HG03095 (cell line): ENCODE data around the gene CYP3A4.
"Not testable (repeated sequence)": the region's sequence is repeated elsewhere in the genome, so short reads cannot be mapped to it uniquely, and the experiment has no call there.

Experiments used
- ATAC-seq: cut with Tn5 transposase; IDR thresholded peaks from one replicate; pipeline ENCODE4 v1.9.1; 2021; ENCODE audit warnings: moderate library complexity; ENCODE audit not compliant: unreplicated experiment

The CYP3A4 gene

GRCh38 chr7:99762680-99763327 lies 21.2 kb downstream of the CYP3A4 start:
- no peak for ATAC-seq

DNA sequence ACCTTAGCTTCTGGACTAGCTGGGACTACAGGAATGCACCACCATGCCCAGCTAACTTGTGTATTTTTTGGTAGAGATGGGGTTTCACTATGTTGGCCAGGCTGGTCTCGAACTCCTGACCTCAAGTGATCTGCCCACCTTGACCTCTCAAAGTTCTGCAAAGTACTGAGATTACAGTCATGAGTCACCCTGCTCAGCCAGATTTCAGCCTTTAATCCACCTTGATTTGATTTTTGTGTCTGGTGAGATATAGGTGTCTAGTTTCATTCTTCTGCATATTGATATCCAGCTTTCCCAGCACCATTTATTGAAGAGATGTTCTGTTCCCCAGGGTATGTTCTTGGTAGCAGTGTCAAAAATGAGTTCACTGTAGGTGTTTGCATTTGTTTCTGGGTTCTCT lies 28.9 kb downstream of the CYP3A4 start:
- no peak for ATAC-seq

DNA sequence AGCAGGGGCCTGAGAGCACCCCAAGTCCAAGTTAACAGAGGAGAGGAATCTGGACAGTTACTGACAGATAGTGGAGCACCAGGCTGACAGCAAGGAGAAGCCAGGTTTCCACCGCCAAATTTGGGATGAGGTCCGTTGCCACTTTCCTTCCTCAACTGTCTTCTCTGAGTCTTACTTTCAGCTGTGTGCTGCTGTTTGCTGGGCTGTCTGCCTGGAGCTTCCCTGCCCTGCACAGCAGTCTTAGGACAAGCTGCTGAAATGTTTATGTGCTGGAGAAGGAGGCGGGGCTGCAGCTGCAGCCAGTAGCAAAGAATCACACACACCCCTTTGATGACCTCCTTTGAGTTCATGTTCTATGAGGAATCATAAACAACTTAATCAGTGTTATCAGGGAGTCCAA lies 31.6 kb downstream of the CYP3A4 start:
- no peak for ATAC-seq

DNA sequence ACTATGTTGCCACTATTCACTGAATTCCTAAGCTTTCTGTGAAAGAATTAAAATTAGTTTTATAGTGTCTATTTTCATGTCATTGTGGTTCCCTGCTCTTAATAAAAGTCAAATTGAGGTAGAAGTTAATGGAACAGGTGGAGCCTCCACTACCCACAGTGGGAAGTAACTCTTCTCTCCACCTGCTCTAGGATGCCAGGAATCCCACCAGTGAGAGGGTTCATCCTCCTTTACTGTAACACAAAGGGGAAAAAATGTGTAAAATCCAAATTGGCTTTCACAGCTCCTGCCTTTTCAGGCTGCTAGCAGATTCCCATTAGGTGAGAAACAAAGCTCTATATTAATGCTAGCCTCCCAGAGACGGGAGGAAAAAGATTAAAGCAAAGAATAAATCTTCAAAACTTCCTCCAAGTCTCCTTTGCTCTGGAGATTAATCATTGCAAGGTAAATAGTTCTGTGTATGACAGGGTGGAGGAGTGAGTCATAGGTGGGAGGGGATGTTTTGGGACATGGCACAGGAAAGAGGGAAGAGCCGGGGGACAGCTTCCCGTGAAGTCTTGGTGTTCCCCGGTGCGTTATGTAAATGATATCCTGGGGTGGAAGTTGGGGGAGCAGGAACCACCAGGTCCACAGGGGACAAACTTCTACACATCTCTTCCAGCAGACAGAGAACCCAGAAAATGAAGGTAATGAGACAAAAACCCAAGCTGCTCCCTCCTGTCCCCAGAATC lies 32.5 kb downstream of the CYP3A4 start:
- ATAC-seq: not testable (repeated sequence)

DNA sequence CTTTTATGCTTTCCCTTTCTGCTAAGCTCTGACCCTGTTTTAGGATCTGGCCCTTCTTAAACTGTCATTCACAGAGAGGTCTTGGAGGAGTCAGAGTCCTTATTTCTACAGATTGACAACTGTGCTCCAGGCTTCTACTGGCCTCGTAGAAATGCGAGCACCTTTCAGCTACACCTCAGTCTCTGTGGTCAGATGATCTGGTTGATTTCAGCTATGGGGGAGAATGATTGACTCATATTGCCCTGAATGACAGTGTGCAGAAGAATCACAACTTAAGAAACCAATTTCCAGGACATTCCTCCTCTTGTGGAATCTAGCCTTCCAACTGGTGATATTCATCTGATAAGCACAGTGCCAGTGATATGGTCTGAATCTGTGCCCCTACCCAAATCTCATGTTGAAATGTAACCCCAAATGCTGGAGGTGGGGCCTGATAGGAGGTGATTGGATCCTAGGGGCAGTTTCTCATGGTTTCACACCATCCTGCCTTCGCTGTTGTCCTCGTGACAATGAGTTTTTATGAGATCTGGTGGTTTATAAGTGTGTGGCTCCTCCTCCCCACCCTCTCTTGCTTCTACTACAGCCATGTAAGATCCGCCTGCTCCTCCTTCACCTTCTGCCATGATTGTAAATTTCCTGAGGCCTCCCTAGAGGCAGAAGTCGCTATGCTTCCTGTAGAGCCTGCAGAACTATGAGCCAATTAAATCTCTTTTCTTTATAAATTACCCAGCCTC lies 35.0 kb downstream of the CYP3A4 start:
- ATAC-seq: no peak

DNA sequence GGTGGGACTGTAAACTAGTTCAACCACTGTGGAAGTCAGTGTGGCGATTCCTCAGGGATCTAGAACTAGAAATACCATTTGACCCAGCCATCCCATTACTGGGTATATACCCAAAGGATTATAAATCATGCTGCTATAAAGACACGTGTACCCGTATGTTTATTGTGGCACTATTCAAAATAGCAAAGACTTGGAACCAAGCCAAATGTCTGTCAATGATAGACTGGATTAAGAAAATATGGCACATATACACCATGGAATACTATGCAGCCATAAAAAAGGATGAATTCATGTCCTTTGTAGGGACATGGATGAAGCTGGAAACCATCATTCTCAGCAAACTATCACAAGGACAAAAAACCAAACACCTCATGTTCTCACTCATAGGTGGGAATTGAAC lies 37.1 kb downstream of the CYP3A4 start:
- ATAC-seq: not testable (repeated sequence)

DNA sequence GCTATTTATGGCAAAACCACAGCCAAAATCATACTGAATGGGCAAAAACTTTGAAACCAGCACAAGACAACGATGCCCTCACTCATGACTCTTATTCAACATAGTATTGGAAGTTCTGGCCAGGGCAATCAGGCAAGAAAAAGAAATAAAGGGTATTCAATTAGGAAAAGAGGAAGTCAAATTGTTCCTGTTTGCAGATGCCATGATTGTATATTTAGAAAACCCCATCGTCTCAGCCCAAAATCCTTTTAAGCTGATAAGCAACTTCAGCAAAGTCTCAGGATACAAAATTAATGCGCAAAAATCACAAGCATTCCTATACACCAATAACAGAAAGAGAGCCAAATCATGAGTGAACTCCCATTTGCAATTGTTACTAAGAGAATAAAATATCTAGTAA lies 38.6 kb downstream of the CYP3A4 start:
- ATAC-seq: not testable (repeated sequence)

DNA sequence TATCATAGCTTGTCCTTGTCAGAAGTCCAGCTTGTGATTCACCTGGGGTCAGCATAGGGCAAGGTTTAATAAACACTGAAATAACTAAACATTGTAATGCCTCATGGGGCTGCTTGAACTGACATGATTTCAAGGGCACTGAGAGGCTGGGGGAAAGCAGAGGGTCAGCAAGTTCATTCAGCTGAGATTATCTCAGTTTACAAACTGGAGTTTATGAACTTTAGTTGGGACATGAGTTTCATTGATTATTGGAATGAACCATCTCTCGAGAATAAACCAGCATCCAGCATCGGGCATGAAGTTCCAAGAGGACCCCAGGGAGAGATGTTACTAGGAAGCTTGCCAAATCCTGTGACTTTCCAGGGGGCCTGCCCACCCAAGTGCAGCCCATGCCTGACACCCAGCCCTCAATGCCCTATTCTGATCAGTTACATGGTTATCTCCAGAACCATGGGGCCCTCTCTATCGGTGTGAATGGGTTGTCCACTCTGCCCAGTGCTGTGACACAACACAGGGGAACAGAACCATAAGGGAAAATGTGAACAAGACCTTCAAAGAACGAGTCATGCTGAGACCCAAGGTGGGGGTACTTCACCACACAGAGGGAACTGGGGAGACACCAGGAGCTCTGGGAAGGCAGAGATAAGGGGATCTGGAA lies 41.1 kb downstream of the CYP3A4 start:
- no peak for ATAC-seq

DNA sequence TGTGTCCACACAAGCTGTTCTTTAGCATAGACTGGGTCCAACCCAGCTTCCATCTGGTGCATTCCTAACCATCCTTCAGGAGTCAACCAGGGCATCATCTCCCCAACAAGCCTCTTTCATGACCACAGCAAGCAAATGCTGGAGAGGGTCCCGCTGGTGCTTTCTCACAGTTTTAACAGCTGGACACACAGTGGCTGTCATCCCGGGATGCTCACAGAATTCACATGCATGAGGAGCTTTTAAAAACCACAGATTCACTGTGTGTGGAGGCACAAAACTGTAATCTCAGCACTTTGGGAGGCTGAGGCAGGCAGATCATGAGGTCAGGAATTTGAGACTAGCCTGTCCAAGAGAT lies 42.6 kb downstream of the CYP3A4 start:
- ATAC-seq: no peak

- ATAC-seq: no peak
Observed at GRCh38 chr7:99740573-99741440, 43.2 kb downstream of the CYP3A4 start.

GRCh38 chr7:99739699-99740572 lies 44.0 kb downstream of the CYP3A4 start:
- ATAC-seq: no peak

DNA sequence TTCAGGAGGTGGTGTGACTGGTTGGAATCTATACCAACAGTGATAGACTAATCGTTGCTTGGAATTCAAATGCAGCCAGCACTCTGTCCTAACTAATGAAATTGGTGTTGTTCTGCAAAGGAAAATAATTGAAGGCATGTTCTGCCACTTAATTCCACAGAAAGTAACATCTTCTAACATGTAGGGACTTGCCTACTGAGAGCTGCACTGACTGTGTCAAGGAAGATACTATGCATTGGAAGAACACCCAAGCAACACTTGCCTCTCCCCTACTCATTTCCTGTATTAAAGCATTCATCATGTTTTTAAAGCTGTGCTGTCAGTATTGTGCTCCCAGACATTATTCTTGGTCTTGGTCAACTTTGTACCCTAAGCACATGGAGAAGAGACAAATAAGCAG lies 46.3 kb downstream of the CYP3A4 start:
- ATAC-seq: no peak

GRCh38 chr7:99736667-99737066 lies 47.3 kb downstream of the CYP3A4 start:
- not testable (repeated sequence) for ATAC-seq

GRCh38 chr7:99734987-99735386 lies 49.0 kb downstream of the CYP3A4 start, which contains the start of gene CYP3A7:
CYP3A7 (minus strand) TSS chr7:99735196; CDS start chr7:99735093, 103 bp downstream.
- no peak for ATAC-seq

- ATAC-seq: no peak
Observed at GRCh38 chr7:99733448-99733847, 50.5 kb downstream of the CYP3A4 start.

DNA sequence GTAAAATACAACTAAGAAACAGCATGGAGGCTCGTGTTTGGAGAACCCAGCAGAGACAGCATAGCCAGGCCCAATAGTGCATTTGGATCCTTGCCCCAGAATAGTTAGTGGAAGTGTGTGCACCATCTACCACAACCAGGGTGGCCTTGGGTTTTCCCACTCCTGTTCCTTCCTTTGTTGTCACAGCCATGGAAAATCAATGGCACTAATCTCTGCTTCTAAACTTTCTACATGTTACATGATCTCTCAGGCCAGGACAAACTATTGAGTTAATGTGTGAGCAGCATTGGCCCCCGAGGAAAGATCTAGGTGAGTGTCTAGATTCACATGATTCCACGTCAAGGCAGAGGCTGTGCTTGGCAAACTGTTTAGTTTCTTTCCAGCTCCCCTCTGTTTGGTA lies 51.0 kb downstream of the CYP3A4 start:
- no peak for ATAC-seq

DNA sequence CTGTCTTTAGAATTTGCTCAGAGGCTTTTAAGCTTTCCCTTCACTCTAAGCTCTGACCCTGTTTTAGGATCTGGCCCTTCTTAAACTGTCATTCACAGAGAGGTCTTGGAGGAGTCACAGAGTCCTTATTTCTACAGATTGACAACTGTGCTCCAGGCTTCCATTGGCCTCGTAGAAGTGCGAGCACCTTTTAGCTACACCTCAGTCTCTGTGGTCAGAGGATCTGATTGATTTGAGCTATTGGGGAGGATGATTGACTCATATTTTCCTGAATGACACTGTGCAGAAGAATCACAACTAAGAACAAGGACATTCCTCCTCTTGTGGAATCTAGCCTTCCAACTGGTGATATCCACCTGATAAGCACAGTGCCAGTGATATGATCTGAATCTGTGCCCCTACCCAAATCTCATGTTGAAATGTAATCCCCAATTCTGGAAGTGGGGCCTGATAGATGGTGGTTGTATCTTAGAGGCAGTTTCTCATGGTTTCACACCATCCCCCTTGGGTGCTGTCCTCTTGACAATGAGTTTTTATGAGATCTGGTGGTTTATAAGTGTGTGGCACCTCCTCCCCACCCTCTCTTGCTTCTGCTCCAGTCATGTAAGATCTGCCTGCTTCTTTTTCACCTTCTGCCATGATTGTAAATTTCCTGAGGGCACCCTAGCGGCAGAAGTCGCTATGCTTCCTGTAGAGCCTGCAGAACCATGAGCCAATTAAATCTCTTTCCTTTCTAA lies 52.2 kb downstream of the CYP3A4 start:
- no peak for ATAC-seq

- no peak for ATAC-seq
Observed at GRCh38 chr7:99730992-99731391, 53.0 kb downstream of the CYP3A4 start.
